ENCODE data around the gene PIGN.
"Not testable (repeated sequence)": the region's sequence is repeated elsewhere in the genome, so short reads cannot be mapped to it uniquely, and the experiment has no call there.

Gene PIGN

GRCh38 chr18:62177271-62177670 is 9.6 kb downstream of the PIGN start:
- no peak for DNase-seq

GRCh38 chr18:62175521-62175920 is 11.3 kb downstream of the PIGN start:
- DNase-seq, result no peak

- no peak for DNase-seq
Measured at GRCh38 chr18:62172298-62172697, 14.6 kb downstream of the PIGN start.

- no peak for DNase-seq
Measured at GRCh38 chr18:62170857-62171256, 16.0 kb downstream of the PIGN start.

GRCh38 chr18:62166524-62166923 is 20.3 kb downstream of the PIGN start:
- DNase-seq, result not testable (repeated sequence)

- DNase-seq, result no peak
Measured at GRCh38 chr18:62165583-62165982, 21.3 kb downstream of the PIGN start.

- DNase-seq, result no peak
Measured at GRCh38 chr18:62164855-62165487, 21.9 kb downstream of the PIGN start.

- no peak for DNase-seq
Measured at GRCh38 chr18:62164310-62164709, 22.5 kb downstream of the PIGN start.

GRCh38 chr18:62157843-62158242 is 29.0 kb downstream of the PIGN start:
- no peak for DNase-seq

GRCh38 chr18:62152844-62153243 is 34.0 kb downstream of the PIGN start:
- DNase-seq, result no peak

- DNase-seq, result no peak
Measured at GRCh38 chr18:62151068-62151771, 35.6 kb downstream of the PIGN start.

GRCh38 chr18:62144338-62144737 is 42.5 kb downstream of the PIGN start:
- no peak for DNase-seq

GRCh38 chr18:62140259-62140658 is 46.6 kb downstream of the PIGN start:
- DNase-seq, result no peak

- DNase-seq, result no peak
Measured at GRCh38 chr18:62138461-62139235, 48.2 kb downstream of the PIGN start.

GRCh38 chr18:62131301-62131909 is 55.5 kb downstream of the PIGN start:
- peak; percentile 52 for DNase-seq

GRCh38 chr18:62128157-62128556 is 58.7 kb downstream of the PIGN start:
- no peak for DNase-seq

GRCh38 chr18:62126737-62127136 is 60.1 kb downstream of the PIGN start:
- DNase-seq, result no peak

GRCh38 chr18:62125702-62126101 is 61.2 kb downstream of the PIGN start:
- DNase-seq, result no peak

GRCh38 chr18:62122330-62122729 is 64.5 kb downstream of the PIGN start:
- no peak for DNase-seq

- DNase-seq, result no peak
Measured at GRCh38 chr18:62119884-62120283, 67.0 kb downstream of the PIGN start.

GRCh38 chr18:62118328-62118727 is 68.5 kb downstream of the PIGN start:
- no peak for DNase-seq

GRCh38 chr18:62109676-62110075 is 77.2 kb downstream of the PIGN start:
- no peak for DNase-seq

GRCh38 chr18:62107881-62108280 is 79.0 kb downstream of the PIGN start:
- DNase-seq, result no peak

- no peak for DNase-seq
Measured at GRCh38 chr18:62106271-62106670, 80.6 kb downstream of the PIGN start.

All from stimulated activated CD4-positive, alpha-beta T cell treated with anti-CD3 and anti-CD28 coated beads, Interleukin-4, amount 100 ng/mL, for 1 hour (primary cell).